H1 (cell line): ENCODE results near the gene ICA1. TPM values are rescaled to one million over a fixed set of nuclear protein-coding genes. Genes with fewer than 3 reads are reported as not detected.

Experiments
- CTCF ChIA-PET: fragments of 300-600 bp; sonication (Branson Sonifier 250); formaldehyde crosslinking; loops from one replicate; lab custom pipeline; 2021; ENCODE audit not compliant: partially characterized antibody; lab: Charles Lee
- POLR2A ChIA-PET: fragments of 300-600 bp; sonication (Branson Sonifier 250); formaldehyde crosslinking; loops from one replicate; lab custom pipeline; 2021; ENCODE audit warnings: inconsistent platforms; ENCODE audit not compliant: partially characterized antibody; lab: Charles Lee
- DNase-seq, 2 experiments: peaks; one replicate each; pipeline versions ENCODE4 v3.0.0 to v3.0.0-alpha.2; 2010 to 2022; ENCODE audit warnings: low spot score in 2 of 2, low read depth in 1 of 2, mixed read lengths in 1 of 2
- FAIRE-seq: peaks from 2 replicates; lab custom pipeline; 2011; peaks lifted over from hg19 to GRCh38; lab: Jason Lieb, UNC
- H2AFZ ChIP-seq: 2 replicates; pipeline ENCODE4 v1.8.1; 2012; ENCODE audit warnings: low read length, inconsistent platforms
- H2AK5ac ChIP-seq: 2 replicates; pipeline ENCODE4 v1.6.1; 2013; ENCODE audit warnings: low read depth, low read length
- H2BK120ac ChIP-seq: replicated peaks from 2 replicates; pipeline ENCODE3; 2013; ENCODE audit warnings: low read depth, low read length, inconsistent platforms
- H2BK12ac ChIP-seq: 2 replicates; pipeline ENCODE4 v1.6.1; 2013; ENCODE audit warnings: low read depth, low read length
- H2BK15ac ChIP-seq: 2 replicates; pipeline ENCODE4 v1.6.1; 2013; ENCODE audit warnings: low read length
- H2BK20ac ChIP-seq: 2 replicates; pipeline ENCODE4 v1.6.1; 2013; ENCODE audit warnings: low read length
- H2BK5ac ChIP-seq: 2 replicates; pipeline ENCODE4 v1.6.1; 2013; ENCODE audit warnings: low read depth, low read length
- H3K14ac ChIP-seq: 2 replicates; pipeline ENCODE4 v1.6.1; 2013; ENCODE audit warnings: inconsistent platforms; ENCODE audit not compliant: insufficient read length
- H3K18ac ChIP-seq: 2 replicates; pipeline ENCODE4 v1.6.1; 2013; ENCODE audit warnings: low read length; ENCODE audit errors: extremely low read depth
- H3K23ac ChIP-seq: 2 replicates; pipeline ENCODE4 v1.6.1; 2013; ENCODE audit warnings: inconsistent platforms; ENCODE audit not compliant: insufficient read length
- H3K23me2 ChIP-seq: 2 replicates; pipeline ENCODE4 v1.6.1; 2013; ENCODE audit warnings: low read depth, low read length
- H3K27ac ChIP-seq: 2 replicates; pipeline ENCODE4 v1.6.1; 2011; ENCODE audit warnings: low read depth, low read length, inconsistent platforms
- H3K27me3 ChIP-seq, 4 experiments: replicated peaks in 1 of 4; 1 replicate in 1 of 4; 2 replicates in 3 of 4; pipeline versions ENCODE4 v1.6.1 to v1.8.1; 2011 to 2013; ENCODE audit warnings: low read length in 3 of 4, mild to moderate bottlenecking in 3 of 4, inconsistent platforms in 2 of 4, mixed read lengths in 2 of 4, moderate library complexity in 1 of 4; ENCODE audit not compliant: control insufficient read depth in 3 of 4, insufficient read depth in 3 of 4; ENCODE audit errors: extremely low read depth in 1 of 4
- H3K36me3 ChIP-seq, 4 experiments: 2 replicates each; pipeline versions ENCODE4 v1.6.1 to v1.8.1; 2011 to 2013; ENCODE audit warnings: mild to moderate bottlenecking in 4 of 4, low read length in 3 of 4, moderate library complexity in 2 of 4, control low read depth in 1 of 4, inconsistent platforms in 1 of 4; ENCODE audit not compliant: insufficient read depth in 4 of 4, control insufficient read depth in 2 of 4
- H3K4ac ChIP-seq: replicated peaks from 2 replicates; pipeline ENCODE3; 2013; ENCODE audit warnings: low read length, low read depth, mixed read lengths, inconsistent platforms; ENCODE audit not compliant: insufficient read length
- H3K4me1 ChIP-seq, 4 experiments: replicated peaks in 1 of 4; 1 replicate in 1 of 4; 2 replicates in 3 of 4; pipeline versions ENCODE4 v1.6.1 to v1.8.1; 2011 to 2013; ENCODE audit warnings: low read length in 3 of 4, inconsistent platforms in 2 of 4, mixed read lengths in 1 of 4; ENCODE audit not compliant: insufficient read depth in 4 of 4, control insufficient read depth in 3 of 4
- H3K4me2 ChIP-seq, 2 experiments: 2 replicates each; pipeline versions ENCODE4 v1.6.1 to v1.8.1; 2011 to 2013; ENCODE audit warnings: low read depth in 2 of 2, low read length in 2 of 2, control low read depth in 1 of 2, inconsistent platforms in 1 of 2, mild to moderate bottlenecking in 1 of 2; ENCODE audit not compliant: insufficient read depth in 1 of 2
- H3K4me3 ChIP-seq, 4 experiments: fragments of 200-600, 300-600 bp in 1 of 4; sonication (generic), shearing (Covaris generic), sonication (Bioruptor Twin) in 1 of 4; 2 replicates each; pipeline versions ENCODE4 v1.5.1 to v1.8.1; 2011 to 2016; ENCODE audit warnings: low read length in 4 of 4, low read depth in 3 of 4, control low read depth in 2 of 4, inconsistent platforms in 2 of 4, mild to moderate bottlenecking in 2 of 4, mixed read lengths in 1 of 4, moderate library complexity in 1 of 4; ENCODE audit not compliant: insufficient read depth in 2 of 4; ENCODE audit errors: extremely low read depth in 1 of 4
- H3K56ac ChIP-seq: replicated peaks from 2 replicates; pipeline ENCODE3; 2013; ENCODE audit warnings: low read depth, mild to moderate bottlenecking, mixed read lengths, low read length, inconsistent platforms; ENCODE audit not compliant: insufficient read length
- H3K79me1 ChIP-seq: 2 replicates; pipeline ENCODE4 v1.6.1; 2013; ENCODE audit warnings: low read depth, low read length, control low read depth
- H3K79me2 ChIP-seq, 2 experiments: 2 replicates each; pipeline versions ENCODE4 v1.6.1 to v1.8.1; 2012 to 2013; ENCODE audit warnings: low read length in 2 of 2, mild to moderate bottlenecking in 2 of 2, inconsistent platforms in 1 of 2; ENCODE audit not compliant: insufficient read depth in 2 of 2, control insufficient read depth in 1 of 2
- H3K9ac ChIP-seq, 4 experiments: replicated peaks in 1 of 4; 1 replicate in 1 of 4; 2 replicates in 3 of 4; pipeline versions ENCODE4 v1.6.1 to v1.8.1; 2011 to 2013; ENCODE audit warnings: low read depth in 3 of 4, low read length in 3 of 4, control low read depth in 2 of 4, mild to moderate bottlenecking in 2 of 4, moderate library complexity in 2 of 4, inconsistent platforms in 1 of 4; ENCODE audit errors: extremely low read depth in 1 of 4
- H3K9me3 ChIP-seq, 2 experiments: 2 replicates each; pipeline versions ENCODE4 v1.6.1 to v1.8.1; 2012 to 2013; ENCODE audit warnings: mild to moderate bottlenecking in 2 of 2, moderate library complexity in 2 of 2, control low read depth in 1 of 2, inconsistent platforms in 1 of 2, low read depth in 1 of 2, low read length in 1 of 2, mixed read lengths in 1 of 2; ENCODE audit not compliant: insufficient read depth in 2 of 2
- H4K20me1 ChIP-seq, 2 experiments: replicated peaks in 1 of 2; 2 replicates each; pipeline versions ENCODE3 to v1.8.1; 2011 to 2013; ENCODE audit warnings: inconsistent platforms in 2 of 2, low read length in 2 of 2, mild to moderate bottlenecking in 1 of 2; ENCODE audit not compliant: insufficient read depth in 2 of 2, control insufficient read depth in 1 of 2
- H4K5ac ChIP-seq: 2 replicates; pipeline ENCODE4 v1.6.1; 2013; ENCODE audit warnings: low read length, low read depth, mixed read lengths, inconsistent platforms; ENCODE audit not compliant: insufficient read length
- H4K8ac ChIP-seq: 2 replicates; pipeline ENCODE4 v1.8.0; 2013; ENCODE audit warnings: mild to moderate bottlenecking, moderate library complexity, low read length, inconsistent platforms; ENCODE audit not compliant: insufficient read depth; ENCODE audit errors: extremely low read depth
- H4K91ac ChIP-seq: replicated peaks from 2 replicates; pipeline ENCODE3; 2013; ENCODE audit warnings: low read length, mixed read lengths, inconsistent platforms; ENCODE audit not compliant: insufficient read length
- CBX5 ChIP-seq: fragments of 300-800, 300-1000 bp; sonication (generic); IDR thresholded peaks from 2 replicates; pipeline ENCODE4 v1.7.1; 2016; ENCODE audit warnings: antibody characterized with exemption, low read length, low read depth
- MAFK ChIP-seq: IDR thresholded peaks from 2 replicates; pipeline ENCODE4 v1.6.1; 2012; ENCODE audit warnings: low read depth, mild to moderate bottlenecking, improper control_type of control experiment, low read length
- MAX ChIP-seq: IDR thresholded peaks from 2 replicates; pipeline ENCODE4 v1.6.1; 2012; ENCODE audit warnings: inconsistent platforms
- NANOG ChIP-seq: IDR thresholded peaks from 2 replicates; pipeline ENCODE4 v1.6.1; 2011; ENCODE audit warnings: low read length, low read depth, mild to moderate bottlenecking, inconsistent platforms; ENCODE audit not compliant: insufficient read depth, poor library complexity, severe bottlenecking
- POU5F1 ChIP-seq: IDR thresholded peaks from 2 replicates; pipeline ENCODE4 v1.6.1; 2011; ENCODE audit warnings: low read depth, mild to moderate bottlenecking, low read length, moderate library complexity
- RAD21 ChIP-seq, 2 experiments: IDR thresholded peaks in 1 of 2; conservative IDR thresholded peaks in 1 of 2; 2 replicates each; pipeline ENCODE4 v1.6.1; 2011; ENCODE audit warnings: low read depth in 2 of 2, low read length in 2 of 2, improper control_type of control experiment in 1 of 2, inconsistent platforms in 1 of 2, mild to moderate bottlenecking in 1 of 2, moderate library complexity in 1 of 2
- RBBP5 ChIP-seq: IDR thresholded peaks from 2 replicates; pipeline ENCODE4 v1.7.1; 2012; ENCODE audit warnings: low read depth, mild to moderate bottlenecking, inconsistent platforms, low read length, moderate library complexity, borderline replicate concordance
- RXRA ChIP-seq: IDR thresholded peaks from 2 replicates; pipeline ENCODE4 v1.6.1; 2011; ENCODE audit warnings: low read depth, mild to moderate bottlenecking, low read length, moderate library complexity; ENCODE audit not compliant: insufficient read depth
- SAP30 ChIP-seq: fragments of 300-600 bp; sonication (generic); IDR thresholded peaks from 2 replicates; pipeline ENCODE4 v1.7.1; 2012; ENCODE audit warnings: low read length, moderate library complexity, mild to moderate bottlenecking, inconsistent platforms; ENCODE audit not compliant: insufficient read depth, insufficient replicate concordance
- SP1 ChIP-seq: IDR thresholded peaks from 2 replicates; pipeline ENCODE4 v1.6.1; 2011; ENCODE audit warnings: low read depth, low read length
- SRF ChIP-seq: IDR thresholded peaks from 2 replicates; pipeline ENCODE4 v1.6.1; 2011; ENCODE audit warnings: mild to moderate bottlenecking, low read depth, low read length, moderate library complexity
- TAF7 ChIP-seq: optimal IDR thresholded peaks from 2 replicates; pipeline ENCODE3; 2011; ENCODE audit warnings: low read depth, mild to moderate bottlenecking, inconsistent platforms, low read length, moderate library complexity, borderline replicate concordance
- TBP ChIP-seq: IDR thresholded peaks from 2 replicates; pipeline ENCODE4 v1.6.1; 2011; ENCODE audit warnings: low read depth, low read length, improper control_type of control experiment
- TEAD4 ChIP-seq: IDR thresholded peaks from 2 replicates; pipeline ENCODE4 v1.6.1; 2012; ENCODE audit warnings: low read depth, low read length, inconsistent platforms, mixed read lengths
- WGBS, 2 experiments: shearing (Covaris generic) in 1 of 2; methylation state at CpG; one replicate each; pipeline versions ENCODE4 v1.1.6 to v1.1.7; 2013 to 2015; ENCODE audit warnings: low lambda C conversion rate in 2 of 2, mixed read lengths in 2 of 2, inconsistent platforms in 1 of 2, low coverage in 1 of 2, missing lambda C conversion rate in 1 of 2; ENCODE audit not compliant: insufficient replicate concordance in 2 of 2, insufficient coverage in 1 of 2, insufficient read length in 1 of 2; ENCODE audit errors: extremely low coverage in 1 of 2, missing lambda C conversion rate in 1 of 2; 5-methylcytosine and 5-hydroxymethylcytosine counted together
- polyA plus RNA-seq, 7 experiments: library from polyadenylated mRNA; depleted of rRNA in 3 of 7; stranded (reverse) in 5 of 7; unstranded in 2 of 7; fragments of >200 nt in 5 of 7; fragments of 200-250 nt in 2 of 7; gene quantifications; 1 replicate in 5 of 7; 2 replicates in 1 of 7; 4 replicates in 1 of 7; pipeline versions ENCODE4 v1.2.1 to v1.2.3, GENCODE V29; 2011 to 2013; ENCODE audit warnings: missing spikeins in 2 of 7, mixed read lengths in 2 of 7
- total RNA-seq: library from RNA; stranded (reverse); fragmentation: NEBNext Ultra II Directional; extraction: Animal tissue kit (Norgen Biotek cat#: 25700); gene quantifications from 2 replicates; pipeline ENCODE4 v1.2.1, GENCODE V29; 2021

The ICA1 gene
- total and polyA plus RNA-seq, 2 of the 8 experiments (the other 6 are each of a cell fraction or from before 2014, with no cell fraction given) = 14.9 to 37.1 TPM

GRCh38 chr7:8296362-8296659 is 34.3 kb upstream of the ICA1 start:
- Histone ChIP-seq H4K5ac (no peak overlapping the region), H3K79me2 (no peaks in the 10 kb centered on the region), H3K27ac (no peak overlapping the region), H3K36me3 (no peaks in the 10 kb centered on the region), H3K4me2 (no peak overlapping the region), H4K91ac (no peak overlapping the region), H2BK120ac (no peak overlapping the region), H2BK15ac (no peak overlapping the region), H3K4me1 (no peaks in the 10 kb centered on the region), H4K20me1 (no peaks in the 10 kb centered on the region), H3K23me2 (no peaks in the 10 kb centered on the region), H2BK20ac (no peak overlapping the region), H3K4me3 (no peak overlapping the region), H4K8ac (no peak overlapping the region), H3K18ac (no peak overlapping the region), H3K9me3 (no peaks in the 10 kb centered on the region), H3K14ac (no peak overlapping the region), H2AK5ac (no peak overlapping the region), H2AFZ (0 out of 2 replicates have a peak overlapping the region, but pooled peaks have one; percentile 61), H2BK12ac (no peak overlapping the region), H3K27me3 (no peaks in the 10 kb centered on the region), H3K4ac (no peak overlapping the region), H2BK5ac (no peak overlapping the region), H3K23ac (no peak overlapping the region), H3K79me1 (no peaks in the 10 kb centered on the region), H3K56ac (no peak overlapping the region), H3K9ac (no peak overlapping the region)
- no peak for FAIRE-seq
- WGBS, 2 experiments = 100% methylated on average over 1 of the region's 1 CpG; no CpG with 5 or more reads in 1 of the 2 experiments
- DNase-seq = no peak
- POLR2A ChIA-PET = interaction anchor here (0.7 to 1.5 kb wide), 4 partner anchors 10 to 656 kb away, joined by 3 to 6 read pairs (median 4); partner anchors contain the start of gene UMAD1
- CTCF ChIA-PET = interaction anchor here (0.5 to 4.3 kb wide), 42 partner anchors 9 to 1726 kb away, joined by 3 to 40 read pairs (median 3); no protein-coding TSS in a partner anchor
- TF ChIP-seq TBP (no peak), POU5F1 (no peak), CBX5 (no peak), SRF (no peak), RXRA (no peak), SP1 (no peak), SAP30 (no peak), MAFK (no peak), TAF7 (no peak), TEAD4 (no peak), RAD21 (IDR thresholded peaks at IDR 0.05 in 1 of 2, conservative IDR thresholded peaks at IDR 0.05 in 1 of 2; ENCODE audit: low read depth in 2 of 2, low read length in 2 of 2) (no peak), RBBP5 (no peak), MAX (no peak), NANOG (no peak)
